Lower leg skin (tissue), 4 donors: ENCODE measurements around the gene C17orf113. TPM values are rescaled to one million over a fixed set of nuclear protein-coding genes. Genes with fewer than 3 reads are reported as not detected.

ENCODE experiments used
- DNase-seq, 2 donors: peaks; one replicate each; pipeline ENCODE4 v3.0.0-alpha.2; 2019; ENCODE audit warnings: low spot score in 2 of 2
- H3K4me3 ChIP-seq: fragments of 200-600 bp; sonication (generic); 2 replicates; pipeline ENCODE4 v1.5.1; 2017; ENCODE audit warnings: mild to moderate bottlenecking, low read depth; ENCODE audit not compliant: poor library complexity, severe bottlenecking
- POLR2A ChIP-seq, 2 donors: fragments of 450-650 bp; IDR thresholded peaks; one replicate each; pipeline ENCODE4 v1.6.1; 2016 to 2017; ENCODE audit warnings: antibody characterized with exemption in 2 of 2, mild to moderate bottlenecking in 1 of 2, moderate library complexity in 1 of 2
- WGBS, 2 donors: methylation state at CpG; one replicate each; pipeline ENCODE4 v1.1.5; 2018; 5-methylcytosine and 5-hydroxymethylcytosine counted together
- intact Hi-C: fragments of 100-400 bp; cut with DNase I; formaldehyde crosslinking; loops from one replicate; pipeline ENCODE4 v1.15.0; 2023; ENCODE audit warnings: low total_unique reads
- total RNA-seq, 4 donors: library from RNA; depleted of rRNA; stranded (reverse); fragments of >200 nt; gene quantifications; one replicate each; pipeline ENCODE4 v1.1.0, GENCODE V29; 2016
- TF ChIP-seq, protein P1 (sequence below), 3 donors: fragments of 450-650 bp; IDR thresholded peaks; one replicate each; pipeline ENCODE4 v1.5.1; 2016; ENCODE audit warnings: antibody characterized with exemption in 3 of 3, mild to moderate bottlenecking in 3 of 3, moderate library complexity in 2 of 3

C17orf113 gene
- total RNA-seq, 4 donors from 2014 or later, result 0.97 to 1.8 (median 1.5) TPM

DNA sequence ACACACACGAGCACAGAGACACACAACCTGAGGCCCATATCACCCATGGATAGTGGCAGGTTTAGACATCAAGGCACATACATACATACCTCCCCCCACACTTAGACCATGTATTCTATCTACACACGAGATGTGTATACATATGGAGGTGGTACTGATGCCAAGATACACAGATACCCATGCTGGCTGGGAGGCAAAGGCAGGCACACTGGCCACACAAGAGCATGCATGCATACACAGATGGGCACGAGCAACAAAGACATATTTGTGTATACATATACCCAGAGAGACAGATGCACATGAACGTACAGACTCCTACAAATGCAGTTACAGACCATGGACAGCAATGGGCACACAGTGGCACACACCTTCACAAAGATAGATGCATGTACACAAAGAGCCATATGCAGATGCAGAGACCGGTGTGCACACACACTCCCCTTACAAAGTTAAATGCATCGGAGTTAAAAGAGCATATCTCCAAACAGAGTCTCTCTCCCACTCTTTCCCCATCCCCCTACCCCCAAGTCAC lies 2.0 kb upstream of the C17orf113 start:
- no peak for DNase-seq
- H3K4me3 ChIP-seq, result no peak overlapping the region
- 78 to 87% methylated on average over 6 of the region's 6 CpGs for WGBS, 2 donors
- intact Hi-C loops, result no loop called here
- no peak for TF ChIP-seq POLR2A (IDR thresholded peaks at IDR 0.05)
- TF ChIP-seq, protein P1, sequence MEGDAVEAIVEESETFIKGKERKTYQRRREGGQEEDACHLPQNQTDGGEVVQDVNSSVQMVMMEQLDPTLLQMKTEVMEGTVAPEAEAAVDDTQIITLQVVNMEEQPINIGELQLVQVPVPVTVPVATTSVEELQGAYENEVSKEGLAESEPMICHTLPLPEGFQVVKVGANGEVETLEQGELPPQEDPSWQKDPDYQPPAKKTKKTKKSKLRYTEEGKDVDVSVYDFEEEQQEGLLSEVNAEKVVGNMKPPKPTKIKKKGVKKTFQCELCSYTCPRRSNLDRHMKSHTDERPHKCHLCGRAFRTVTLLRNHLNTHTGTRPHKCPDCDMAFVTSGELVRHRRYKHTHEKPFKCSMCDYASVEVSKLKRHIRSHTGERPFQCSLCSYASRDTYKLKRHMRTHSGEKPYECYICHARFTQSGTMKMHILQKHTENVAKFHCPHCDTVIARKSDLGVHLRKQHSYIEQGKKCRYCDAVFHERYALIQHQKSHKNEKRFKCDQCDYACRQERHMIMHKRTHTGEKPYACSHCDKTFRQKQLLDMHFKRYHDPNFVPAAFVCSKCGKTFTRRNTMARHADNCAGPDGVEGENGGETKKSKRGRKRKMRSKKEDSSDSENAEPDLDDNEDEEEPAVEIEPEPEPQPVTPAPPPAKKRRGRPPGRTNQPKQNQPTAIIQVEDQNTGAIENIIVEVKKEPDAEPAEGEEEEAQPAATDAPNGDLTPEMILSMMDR (IDR thresholded peaks at IDR 0.05), result no peak

- no peak for TF ChIP-seq POLR2A (IDR thresholded peaks at IDR 0.05)
- TF ChIP-seq, protein P1 (IDR thresholded peaks at IDR 0.05), result no peak
- 88 to 90% methylated on average over 3 to 7 of the region's 7 CpGs for WGBS, 2 donors
- no peak overlapping the region for H3K4me3 ChIP-seq
- intact Hi-C loops, result no loop called here
- no peak for DNase-seq
Observed at GRCh38 chr17:42051645-42052044, 1.2 kb upstream of the C17orf113 start.

GRCh38 chr17:42051013-42051400 lies 606 bp upstream of the C17orf113 start:
- intact Hi-C loops, result no loop called here
- 55% methylated on average over 8 of the region's 8 CpGs for WGBS, 2 donors

DNA sequence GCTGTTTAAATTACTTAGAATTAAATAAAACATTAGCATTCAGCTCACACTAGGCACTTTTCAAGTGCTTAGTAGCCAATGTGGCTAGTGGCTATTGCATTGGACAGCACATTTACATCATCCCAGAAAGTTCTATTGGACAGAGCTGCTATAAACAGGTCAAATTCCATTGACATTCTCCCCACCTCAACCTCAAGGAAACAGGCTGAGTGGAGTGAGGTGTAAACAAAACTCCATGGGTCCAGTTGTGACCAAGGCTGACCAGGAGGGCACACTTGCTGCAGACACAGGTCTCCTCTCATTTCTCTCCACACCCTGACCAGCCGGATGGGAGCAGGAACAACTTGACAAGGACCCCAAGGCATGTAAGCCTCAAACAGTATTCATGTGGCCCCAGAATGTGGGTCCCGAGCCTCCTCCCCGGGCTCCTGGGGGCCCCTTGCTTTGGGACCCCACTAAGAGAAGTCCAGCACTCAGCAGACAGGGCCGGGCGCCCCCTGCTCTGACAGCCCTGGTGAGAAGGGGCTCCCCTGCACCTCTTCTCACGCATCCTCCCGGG lies 488 bp downstream of the C17orf113 start:
- intact Hi-C loops, result no loop called here
- H3K4me3 ChIP-seq, result peak overlapping the region; percentile 32
- TF ChIP-seq, protein P1 (IDR thresholded peaks at IDR 0.05), result no peak
- TF ChIP-seq POLR2A (IDR thresholded peaks at IDR 0.05), result no peak
- WGBS, 2 donors, result 0 to 6% methylated on average over 2 to 6 of the region's 7 CpGs
- DNase-seq, result no peak

More at GRCh38 chr17:42051013-42051400, 606 bp upstream of the C17orf113 start:
- peak overlapping the region; percentile 32 for H3K4me3 ChIP-seq
- no peak for TF ChIP-seq POLR2A (IDR thresholded peaks at IDR 0.05)
- TF ChIP-seq, protein P1 (IDR thresholded peaks at IDR 0.05), result no peak
- DNase-seq, result no peak

DNA sequence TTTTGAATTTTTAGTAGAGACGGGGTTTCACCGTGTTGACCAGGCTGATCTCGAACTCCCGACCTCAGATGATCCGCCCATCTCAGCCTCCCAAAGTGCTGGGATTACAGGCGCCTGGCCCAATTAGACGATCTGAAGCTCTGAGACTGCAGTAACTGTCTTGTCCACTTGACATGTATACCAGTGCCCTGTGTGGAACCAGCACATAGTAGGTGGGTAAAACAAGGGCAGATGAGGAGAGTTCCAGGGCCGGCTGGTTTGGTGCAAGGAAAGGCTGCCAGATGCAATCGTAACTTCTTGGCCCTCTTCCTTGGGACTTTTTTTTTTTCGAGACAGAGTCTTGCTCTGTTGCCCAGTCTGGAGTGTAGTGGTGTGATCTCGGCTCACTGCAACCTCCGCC lies 3.1 kb downstream of the C17orf113 start:
- WGBS, 2 donors, result 87 to 88% methylated on average over 10 to 12 of the region's 12 CpGs
- no peak overlapping the region for H3K4me3 ChIP-seq
- TF ChIP-seq POLR2A (IDR thresholded peaks at IDR 0.05), result no peak
- TF ChIP-seq, protein P1 (IDR thresholded peaks at IDR 0.05), result no peak
- no peak for DNase-seq
- intact Hi-C loops, result no loop called here

- no peak for DNase-seq
- TF ChIP-seq, protein P1 (IDR thresholded peaks at IDR 0.05), result no peak
- TF ChIP-seq POLR2A (IDR thresholded peaks at IDR 0.05), result no peak
- 85 to 88% methylated on average over 1 of the region's 1 CpG for WGBS, 2 donors
- intact Hi-C loops, result no loop called here
- H3K4me3 ChIP-seq, result no peak overlapping the region
Observed at GRCh38 chr17:42045719-42046118, 4.7 kb downstream of the C17orf113 start.
